ENCODE results near the gene SLC44A5.
"Not testable (repeated sequence)": the region's sequence is repeated elsewhere in the genome, so short reads cannot be mapped to it uniquely, and the experiment has no call there.

The SLC44A5 gene

DNA sequence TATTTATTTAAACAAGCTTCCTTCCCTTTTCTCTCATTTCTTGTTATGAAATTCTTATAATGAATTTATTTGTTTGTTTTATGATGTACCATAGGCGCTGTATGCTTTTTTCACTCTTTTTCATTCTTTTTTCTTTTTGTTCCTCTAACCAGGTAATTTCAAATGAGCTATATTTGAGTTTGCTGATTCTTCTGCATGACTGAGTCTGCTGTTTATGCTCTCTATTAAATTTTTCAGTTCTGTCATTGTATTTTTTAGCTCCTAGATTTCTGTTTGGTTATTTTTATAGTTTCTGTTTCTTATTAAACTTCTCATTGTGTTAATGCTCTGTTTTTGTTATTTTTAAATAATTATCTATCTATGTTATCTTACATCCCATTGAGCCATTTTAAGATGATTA, 244.3 kb downstream of the SLC44A5 start:
- no peak overlapping the region for H3K4me3 ChIP-seq (ENCODE audit: low read length)

DNA sequence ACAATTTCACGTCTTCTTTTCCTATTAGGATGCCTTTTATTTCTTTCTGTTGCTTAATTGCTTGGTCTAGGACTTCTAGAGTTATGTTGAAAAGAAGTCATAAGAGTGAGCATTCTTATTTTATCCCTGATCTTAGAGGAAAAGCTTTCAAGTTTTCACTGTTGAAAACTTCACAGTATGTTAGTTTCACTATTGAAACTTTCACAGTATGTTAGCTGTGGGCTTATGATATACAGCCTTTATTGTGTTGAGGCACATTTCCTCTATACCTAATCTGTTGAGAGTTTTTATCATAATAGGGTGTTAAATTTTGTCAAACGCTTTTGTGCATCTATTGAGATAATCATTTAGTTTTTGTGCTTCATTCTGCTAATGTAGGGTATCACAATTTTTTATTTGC, 249.7 kb downstream of the SLC44A5 start:
- H3K4me3 ChIP-seq (ENCODE audit: low read length) = no peak overlapping the region
- TF ChIP-seq ZNF274 (IDR thresholded peaks at IDR 0.05; ENCODE audit: low read depth, low read length) = no peak

More for the DNA sequence above, 244.3 kb downstream of the SLC44A5 start:
- TF ChIP-seq ZNF274 (IDR thresholded peaks at IDR 0.05; ENCODE audit: low read depth, low read length) = no peak

DNA sequence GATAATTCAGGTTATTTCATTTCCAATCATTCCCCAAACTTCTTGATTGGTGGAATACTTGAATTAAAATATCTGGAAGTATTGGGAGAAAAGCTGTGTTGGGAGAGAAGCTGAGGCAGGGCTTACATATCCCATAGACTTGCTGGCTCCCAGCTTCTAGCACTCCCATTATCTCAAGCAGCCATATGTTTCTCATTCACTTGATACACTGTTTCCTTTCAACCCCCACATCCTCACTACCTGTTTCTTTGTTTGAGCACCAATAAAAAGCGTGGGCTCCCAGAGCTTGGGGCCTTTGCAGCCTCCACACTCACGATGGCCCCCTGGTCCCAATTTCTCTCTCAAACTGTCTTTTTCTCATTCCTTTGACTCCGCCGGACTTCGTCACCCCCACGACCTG, 256.6 kb downstream of the SLC44A5 start:
- H3K4me3 ChIP-seq (ENCODE audit: low read length) = not testable (repeated sequence)

DNA sequence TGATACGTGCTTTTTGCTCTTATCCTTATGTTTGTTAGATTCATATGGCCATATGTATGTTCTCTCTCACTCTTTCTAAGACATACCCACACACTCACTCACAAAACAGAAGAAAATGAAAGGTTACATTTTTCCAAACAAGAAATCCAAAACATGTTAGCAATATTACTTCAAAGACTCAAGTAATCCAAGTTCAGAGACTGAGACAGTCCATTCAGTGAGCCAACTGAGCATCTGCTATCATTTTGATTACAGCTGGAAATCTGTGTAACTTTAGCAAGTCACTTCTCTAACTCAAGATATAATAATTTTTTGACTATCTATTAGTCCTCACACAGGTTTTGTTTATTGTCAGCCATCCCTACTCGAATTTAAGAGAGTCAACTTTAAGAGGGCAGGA, 257.9 kb downstream of the SLC44A5 start:
- no peak for TF ChIP-seq ZNF274 (IDR thresholded peaks at IDR 0.05; ENCODE audit: low read depth, low read length)
- H3K4me3 ChIP-seq (ENCODE audit: low read length) = no peak overlapping the region

DNA sequence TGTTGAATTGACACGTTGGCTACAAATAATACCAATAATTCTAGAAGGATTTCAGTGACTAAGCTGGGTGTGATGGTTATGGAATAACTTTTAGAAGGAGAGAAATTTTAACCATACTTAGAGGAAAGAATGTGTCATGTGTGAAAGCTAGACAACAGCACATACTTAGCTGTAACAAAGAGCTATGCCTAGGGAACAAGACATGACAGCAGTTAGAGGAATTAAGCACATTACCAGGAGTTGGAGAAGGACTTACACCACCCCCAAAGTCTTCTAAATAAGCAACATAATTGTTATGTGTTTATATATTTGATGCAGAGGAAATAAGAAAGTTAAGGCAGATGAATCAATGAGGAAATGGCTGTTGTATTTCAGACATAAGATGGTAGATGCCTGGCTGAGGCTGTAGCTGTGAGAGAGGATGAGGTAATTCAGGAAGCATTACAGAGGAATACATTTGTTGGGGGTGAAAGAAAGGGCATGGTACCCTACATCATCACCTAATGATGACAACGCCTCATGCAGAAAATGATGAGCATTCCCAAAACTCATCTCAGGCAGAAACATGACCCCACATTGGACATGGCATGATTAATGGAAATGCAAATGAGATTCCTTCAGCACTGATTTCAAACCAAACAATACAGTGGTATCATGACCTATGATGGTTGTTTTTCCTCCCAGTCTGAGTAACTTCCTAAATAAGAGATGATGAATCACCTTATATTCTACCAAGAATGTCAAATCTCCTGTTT, 265.2 kb downstream of the SLC44A5 start:
- no peak for TF ChIP-seq ZNF274 (IDR thresholded peaks at IDR 0.05; ENCODE audit: low read depth, low read length)
- no peak overlapping the region for H3K4me3 ChIP-seq (ENCODE audit: low read length)

DNA sequence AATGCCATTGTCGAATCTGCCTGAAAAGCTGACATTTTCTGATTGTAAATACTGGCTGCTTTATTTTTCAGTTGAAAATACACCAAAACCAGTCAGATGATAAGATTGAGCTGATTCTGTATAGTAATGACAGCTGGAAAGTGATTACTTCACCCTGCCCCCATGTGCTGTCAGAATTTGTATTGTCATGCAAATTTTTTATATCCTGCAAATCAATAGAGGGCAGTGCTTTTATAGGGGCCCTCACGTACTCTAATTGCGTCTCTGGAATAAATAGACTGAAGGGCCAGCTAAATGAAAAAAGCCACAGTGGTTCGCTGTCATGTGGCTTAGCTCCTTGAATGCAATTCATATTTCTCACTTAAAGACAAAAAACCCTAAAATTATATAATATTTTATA, 268.1 kb downstream of the SLC44A5 start:
- TF ChIP-seq ZNF274 (IDR thresholded peaks at IDR 0.05; ENCODE audit: low read depth, low read length) = no peak
- no peak overlapping the region for H3K4me3 ChIP-seq (ENCODE audit: low read length)

DNA sequence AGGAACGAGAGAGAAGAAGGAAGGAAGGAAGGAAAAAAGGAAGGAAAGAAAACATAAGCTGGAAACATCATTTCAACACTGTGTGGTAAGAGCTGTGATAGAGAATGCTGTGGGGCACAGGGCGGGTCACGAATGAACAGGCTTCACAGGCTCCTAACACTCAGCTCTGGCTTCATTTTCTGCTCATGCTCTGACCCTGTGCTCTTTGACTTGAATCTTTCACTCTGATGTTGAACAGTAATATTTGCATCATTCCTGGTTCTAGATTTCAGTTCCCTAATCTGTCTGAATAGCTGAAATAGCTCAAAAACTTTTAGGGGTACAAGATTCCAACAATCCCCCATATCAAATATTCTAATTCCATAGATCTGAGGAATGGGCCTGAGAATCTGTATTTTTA, 269.4 kb downstream of the SLC44A5 start:
- no peak for TF ChIP-seq ZNF274 (IDR thresholded peaks at IDR 0.05; ENCODE audit: low read depth, low read length)
- no peak overlapping the region for H3K4me3 ChIP-seq (ENCODE audit: low read length)

DNA sequence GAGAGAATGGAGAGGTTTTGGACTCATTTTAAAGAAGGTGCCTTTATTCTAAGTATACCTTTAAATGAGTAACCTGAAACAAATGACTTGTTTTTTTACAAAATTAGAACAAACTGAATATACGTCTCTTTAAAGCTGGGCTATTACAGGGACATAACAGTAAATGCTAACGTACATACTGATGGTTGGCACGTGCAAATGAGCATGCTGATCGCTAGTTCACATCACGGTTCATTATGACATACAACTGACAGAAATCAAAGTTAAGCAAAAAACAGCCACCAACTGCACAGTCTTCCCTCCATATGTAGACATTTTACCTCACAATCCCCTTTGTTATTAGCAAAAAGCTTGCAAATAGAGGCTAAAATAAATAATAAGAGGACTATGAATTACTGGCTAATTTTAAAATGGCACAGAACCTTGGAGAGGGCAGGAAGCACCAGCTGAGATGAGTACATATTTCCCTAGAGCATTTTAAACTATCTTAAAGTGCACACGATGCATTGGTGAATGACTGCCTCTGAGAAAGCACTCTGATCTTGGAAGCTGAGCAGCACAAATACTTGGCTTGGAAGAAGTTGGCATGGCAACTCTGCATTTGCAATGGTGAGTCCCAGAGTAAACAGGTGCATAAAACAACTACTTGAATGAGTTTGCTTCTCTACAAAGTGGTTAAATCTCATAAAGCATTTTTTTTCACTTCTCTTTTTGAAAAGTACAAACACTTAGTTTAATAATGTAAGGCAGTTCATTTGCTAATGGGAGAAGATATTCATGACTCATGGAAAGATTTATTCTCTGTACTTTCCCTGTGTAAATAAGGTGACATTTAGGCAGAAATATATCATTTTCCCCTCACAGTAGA, 272.1 kb downstream of the SLC44A5 start:
- TF ChIP-seq ZNF274 (IDR thresholded peaks at IDR 0.05; ENCODE audit: low read depth, low read length) = no peak

DNA sequence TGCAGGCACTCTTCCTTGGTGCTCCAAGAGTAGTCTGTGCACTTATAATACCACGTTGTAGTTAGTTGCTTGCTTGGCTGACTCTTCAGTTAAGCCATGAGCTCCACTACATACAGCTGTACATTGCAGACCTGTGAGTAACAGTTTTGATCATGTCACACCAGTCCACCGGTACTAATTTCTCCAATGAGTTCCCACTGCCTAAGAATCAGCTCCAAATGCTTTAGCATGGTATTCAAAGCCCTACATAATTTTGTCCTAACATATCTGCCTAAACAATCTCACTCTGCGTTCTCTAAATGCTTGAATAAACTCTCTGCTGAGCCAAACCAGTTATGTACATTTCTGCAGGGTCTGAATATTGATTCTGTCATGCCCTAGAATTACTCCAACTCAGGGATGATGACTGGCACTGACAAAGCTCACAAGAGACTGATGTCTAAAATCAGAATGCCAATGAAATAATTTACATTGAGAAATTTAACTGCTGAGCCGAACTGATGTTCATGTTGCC, 276.0 kb downstream of the SLC44A5 start:
- TF ChIP-seq ZNF274 (IDR thresholded peaks at IDR 0.05; ENCODE audit: low read depth, low read length) = no peak

More for the DNA sequence above, 272.1 kb downstream of the SLC44A5 start:
- H3K4me3 ChIP-seq (ENCODE audit: low read length) = no peak overlapping the region

DNA sequence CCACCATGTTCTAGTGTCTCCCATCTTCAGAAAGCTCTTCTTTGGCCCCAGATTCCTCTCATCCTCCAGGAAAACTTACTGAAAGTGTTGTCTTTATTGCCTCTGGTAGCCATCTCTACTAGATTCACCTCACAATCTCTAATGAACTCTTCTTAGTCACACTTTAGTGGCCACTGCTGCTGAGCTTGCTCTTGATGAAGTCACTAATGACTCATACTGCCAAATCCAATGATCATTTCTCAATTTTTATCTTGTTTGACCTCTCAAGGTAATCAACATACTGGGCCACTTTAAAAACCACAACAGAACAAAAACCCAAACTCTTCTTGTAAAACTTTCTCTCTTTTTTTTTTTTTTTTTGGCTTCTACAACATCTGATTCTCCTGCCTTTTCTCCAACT, 280.3 kb downstream of the SLC44A5 start:
- H3K4me3 ChIP-seq (ENCODE audit: low read length) = no peak overlapping the region
- no peak for TF ChIP-seq ZNF274 (IDR thresholded peaks at IDR 0.05; ENCODE audit: low read depth, low read length)

More for the DNA sequence above, 276.0 kb downstream of the SLC44A5 start:
- H3K4me3 ChIP-seq (ENCODE audit: low read length) = no peak overlapping the region

DNA sequence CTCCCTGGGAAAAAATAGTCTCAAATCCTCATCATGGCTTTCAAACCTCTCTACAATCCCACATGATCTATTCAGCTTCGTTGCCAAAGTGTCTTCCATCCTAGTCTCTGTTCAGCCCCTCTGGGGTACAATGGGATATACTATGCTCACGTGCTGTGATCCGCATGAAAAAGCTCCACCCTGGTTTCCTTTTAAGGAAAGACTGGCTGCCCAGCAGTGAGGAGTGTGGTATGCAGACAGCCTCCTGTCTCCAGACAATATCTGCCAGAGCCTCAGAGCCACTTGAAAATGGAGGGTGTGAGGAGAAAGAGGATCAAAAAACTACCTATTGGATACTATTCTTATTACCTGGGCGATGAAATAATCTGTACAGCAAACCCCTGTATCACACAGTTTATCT, 282.2 kb downstream of the SLC44A5 start:
- no peak for TF ChIP-seq ZNF274 (IDR thresholded peaks at IDR 0.05; ENCODE audit: low read depth, low read length)

DNA sequence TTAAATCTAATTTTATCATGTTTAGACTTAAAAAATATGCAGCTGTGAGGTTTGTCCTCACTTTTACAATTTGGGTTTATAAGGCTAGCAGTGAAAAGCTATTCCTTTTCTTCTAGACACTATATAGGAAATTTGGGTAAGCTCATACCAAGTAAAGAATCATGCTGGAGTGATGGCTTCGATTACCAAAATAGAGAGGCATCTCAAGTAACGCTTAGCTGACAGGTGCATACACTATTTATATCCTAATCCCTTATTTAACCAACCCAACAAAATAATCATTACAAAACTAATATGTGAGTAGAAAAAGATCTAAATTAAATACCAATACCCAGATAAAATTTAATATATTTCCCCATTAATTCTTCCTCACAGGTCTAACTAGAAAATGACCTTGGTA, 283.5 kb downstream of the SLC44A5 start:
- TF ChIP-seq ZNF274 (IDR thresholded peaks at IDR 0.05; ENCODE audit: low read depth, low read length) = no peak
- H3K4me3 ChIP-seq (ENCODE audit: low read length) = no peak overlapping the region

More for the DNA sequence above, 282.2 kb downstream of the SLC44A5 start:
- no peak overlapping the region for H3K4me3 ChIP-seq (ENCODE audit: low read length)

DNA sequence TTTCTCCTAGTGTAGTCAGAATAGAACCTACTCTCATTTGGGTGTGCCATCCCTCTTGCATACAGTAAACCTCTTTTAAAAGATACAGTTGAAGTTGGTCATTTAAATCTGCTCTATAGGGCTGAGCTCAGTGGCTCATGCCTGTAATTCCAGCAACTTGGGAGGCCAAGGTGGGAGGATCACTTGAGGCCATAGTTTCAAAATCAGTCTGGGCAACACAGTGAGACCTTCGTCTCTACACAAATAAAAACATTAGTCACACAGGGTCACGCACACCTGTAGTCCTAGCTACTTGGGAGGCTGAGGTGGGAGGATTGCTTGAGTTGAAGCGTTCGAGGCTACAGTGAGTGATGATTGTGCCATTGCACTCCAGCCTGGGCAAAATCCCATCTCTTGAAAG, 292.9 kb downstream of the SLC44A5 start:
- TF ChIP-seq ZNF274 (IDR thresholded peaks at IDR 0.05; ENCODE audit: low read depth, low read length) = no peak
- no peak overlapping the region for H3K4me3 ChIP-seq (ENCODE audit: low read length)

DNA sequence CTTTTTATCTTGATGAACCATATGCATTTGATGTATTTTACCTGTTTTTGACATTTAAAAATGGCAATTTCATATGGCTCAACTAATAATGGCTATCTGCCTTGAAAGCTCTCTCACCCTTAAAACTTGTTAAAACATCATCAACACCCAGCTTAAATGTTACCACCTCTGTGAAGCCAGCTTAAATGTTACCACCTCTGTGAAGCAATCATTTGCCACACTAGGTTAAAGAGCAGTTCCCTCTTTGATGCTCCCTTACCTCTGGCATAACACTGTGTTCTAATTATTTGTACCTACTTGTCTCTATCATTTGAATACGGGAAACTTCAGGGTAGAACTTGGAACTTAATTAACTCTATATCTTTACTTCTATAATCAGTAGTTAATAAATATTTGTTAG, 294.7 kb downstream of the SLC44A5 start:
- H3K4me3 ChIP-seq (ENCODE audit: low read length) = no peak overlapping the region
- no peak for TF ChIP-seq ZNF274 (IDR thresholded peaks at IDR 0.05; ENCODE audit: low read depth, low read length)

DNA sequence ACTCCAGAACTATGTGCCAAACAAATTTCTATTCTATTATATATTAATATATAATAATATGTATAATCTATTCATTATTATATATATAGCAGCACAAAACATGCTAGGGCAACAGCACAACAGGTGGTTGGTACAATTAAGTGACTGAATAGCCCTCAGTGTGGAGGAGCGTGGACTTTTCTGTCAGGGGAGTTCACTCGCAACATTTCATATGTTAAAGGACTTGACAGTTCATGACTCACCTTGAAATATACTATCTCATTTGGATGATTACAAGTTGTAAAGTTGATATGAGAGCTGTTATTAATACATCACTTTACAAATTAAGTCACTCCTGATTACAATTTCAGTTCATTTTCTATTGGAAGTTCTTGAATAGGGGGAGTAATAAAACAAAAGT, 298.3 kb downstream of the SLC44A5 start:
- TF ChIP-seq ZNF274 (IDR thresholded peaks at IDR 0.05; ENCODE audit: low read depth, low read length) = no peak
- H3K4me3 ChIP-seq (ENCODE audit: low read length) = no peak overlapping the region

Measured in GM08714 (cell line).